Measurements from ENCODE around the gene CDH23.

The CDH23 gene

DNA sequence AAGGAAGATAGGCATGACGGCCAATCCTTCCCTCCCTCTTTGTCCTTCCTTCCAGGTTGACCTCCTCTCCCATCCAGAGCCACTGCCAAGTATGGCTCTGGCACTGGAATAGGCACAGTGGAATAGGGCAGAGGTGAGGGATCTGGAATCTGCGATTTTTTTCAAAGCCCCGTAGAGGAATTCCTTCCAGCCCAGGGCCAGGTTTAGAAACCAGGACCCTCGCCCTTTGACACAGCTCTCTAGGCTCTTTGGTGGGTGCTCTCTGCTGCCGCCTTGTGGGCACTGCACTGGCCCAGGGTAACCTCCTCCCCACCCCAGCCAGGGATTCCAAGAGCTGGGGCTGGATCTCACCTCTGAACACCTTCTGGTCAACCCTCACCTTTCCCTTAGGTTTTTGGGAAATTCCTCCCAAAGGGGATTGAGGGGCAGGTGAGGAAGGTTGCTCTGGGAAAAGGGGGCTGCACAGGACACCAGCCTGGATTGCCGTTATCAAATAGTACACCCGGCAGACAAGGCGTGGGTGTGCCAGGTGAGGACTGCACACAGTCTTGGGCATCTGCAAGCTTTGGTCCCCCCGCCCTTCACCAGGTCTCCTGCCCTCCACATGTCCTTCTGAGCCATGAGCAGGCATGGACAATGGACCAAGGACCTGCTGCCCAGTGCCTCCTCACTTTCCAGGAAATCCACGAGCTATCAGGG lies 300.1 kb downstream of the CDH23 start:
- no peak for DNase-seq

DNA sequence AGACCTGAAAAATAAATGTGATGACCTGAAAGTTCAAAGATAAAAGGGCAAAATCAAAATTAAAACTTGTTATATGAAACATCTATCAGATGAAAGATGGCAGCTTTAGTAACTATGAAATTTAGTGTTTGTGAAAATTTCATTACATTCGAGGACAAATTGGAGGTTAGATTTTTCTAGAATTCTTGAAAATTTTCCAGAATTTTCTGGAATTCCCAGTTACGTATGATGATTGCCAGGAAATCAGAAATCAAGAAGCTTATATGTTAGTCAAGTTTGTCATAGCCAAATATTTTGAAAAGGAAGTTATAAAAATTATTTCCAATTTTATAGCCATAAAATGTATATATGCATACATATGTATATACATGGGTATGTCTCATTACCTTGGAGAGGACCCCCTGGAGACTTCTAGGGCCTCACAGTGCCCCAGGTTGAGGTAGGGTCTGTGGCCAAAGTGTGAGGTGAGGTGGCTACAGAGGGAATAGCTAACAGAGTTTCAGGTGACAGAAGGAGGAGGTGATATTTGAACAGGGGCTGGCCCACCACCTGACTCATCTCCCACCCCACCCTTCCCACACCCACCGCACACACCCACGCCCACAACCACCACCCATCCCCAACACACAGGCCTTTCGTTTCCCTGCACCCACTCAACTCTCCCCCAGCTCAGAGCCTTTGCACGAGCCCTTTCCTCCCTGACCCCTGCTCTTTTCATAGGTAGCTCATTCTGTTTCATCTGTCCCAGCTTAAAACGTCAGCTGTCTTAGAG lies 301.4 kb downstream of the CDH23 start:
- no peak for DNase-seq

DNA sequence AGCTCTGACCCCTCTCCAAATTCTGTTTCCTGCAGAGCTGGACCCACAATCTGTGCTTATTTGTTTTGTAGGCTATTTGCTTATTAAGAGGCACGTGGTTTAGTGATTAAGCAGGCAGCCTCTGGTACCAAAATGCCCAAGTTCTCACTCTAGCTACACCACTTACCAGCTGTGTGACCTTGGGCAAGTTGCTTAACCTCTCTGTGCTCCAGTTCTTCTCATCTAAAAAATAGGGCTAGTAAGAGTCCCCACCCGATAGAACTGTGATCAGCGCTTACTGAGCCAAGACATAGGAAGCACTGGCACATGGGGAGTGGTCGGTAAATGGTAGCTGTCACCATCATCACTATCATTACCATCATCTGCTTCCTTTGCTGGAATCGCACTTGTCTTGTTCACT lies 302.0 kb downstream of the CDH23 start:
- no peak for DNase-seq

DNA sequence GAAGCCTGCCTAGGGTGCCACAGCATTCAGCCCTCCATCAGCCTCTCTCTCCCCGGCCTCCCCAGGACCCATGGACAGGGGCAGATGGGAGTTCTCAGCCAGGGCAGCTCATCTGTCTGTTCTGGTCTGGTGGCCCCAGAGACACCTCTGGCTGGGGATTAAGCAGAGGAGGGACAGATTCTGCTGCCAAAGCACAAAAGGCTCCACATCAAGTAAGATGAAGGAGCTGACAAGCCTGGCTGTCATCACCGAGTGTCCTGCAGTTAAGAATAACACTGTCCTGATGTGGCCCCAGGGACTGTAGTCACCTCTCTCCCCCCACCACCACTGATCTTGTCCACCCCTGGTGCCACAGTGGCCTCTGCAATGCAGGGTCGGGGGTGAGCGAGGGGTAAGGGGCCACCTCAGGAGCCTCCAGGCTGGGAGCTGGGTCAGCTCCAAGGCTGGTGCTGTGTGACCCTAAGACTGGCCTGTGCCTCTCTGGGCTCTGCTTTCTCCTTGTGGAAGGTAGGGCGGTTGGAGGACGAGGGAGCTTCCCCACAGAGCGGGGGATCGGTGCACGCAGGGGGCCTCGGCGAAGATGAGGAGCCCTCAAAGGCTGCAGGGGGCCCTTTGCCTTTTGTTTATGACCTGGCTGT lies 304.1 kb downstream of the CDH23 start:
- no peak for DNase-seq

DNA sequence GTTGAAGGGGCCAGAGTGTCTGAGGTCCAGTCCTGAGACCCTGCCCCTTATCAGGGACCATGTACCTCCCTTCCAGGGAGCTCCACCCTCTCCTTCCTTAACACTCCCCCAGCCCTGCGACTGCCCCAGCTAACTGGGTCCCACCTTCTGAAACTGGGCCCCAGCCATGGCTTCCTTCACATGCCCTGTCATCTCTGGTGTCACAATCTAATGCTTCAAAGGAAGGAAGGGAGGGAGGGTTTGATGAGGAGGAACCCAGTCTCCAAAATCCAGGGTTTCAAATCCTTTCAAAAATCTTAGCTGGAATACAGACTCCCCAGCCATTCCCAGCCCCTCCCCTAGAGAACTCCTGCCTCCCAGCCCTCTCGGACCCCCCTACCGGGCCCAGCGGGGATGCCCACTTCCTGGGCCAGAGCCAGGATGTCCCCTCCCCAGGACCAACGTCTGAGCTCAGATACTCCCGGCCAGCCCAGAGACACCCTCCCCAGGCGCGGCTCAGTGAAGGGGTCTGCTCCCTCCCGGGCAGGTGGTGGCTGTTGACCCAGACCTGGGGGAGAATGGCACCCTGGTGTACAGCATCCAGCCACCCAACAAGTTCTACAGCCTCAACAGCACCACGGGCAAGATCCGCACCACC lies 304.9 kb downstream of the CDH23 start:
- DNase-seq: no peak

DNA sequence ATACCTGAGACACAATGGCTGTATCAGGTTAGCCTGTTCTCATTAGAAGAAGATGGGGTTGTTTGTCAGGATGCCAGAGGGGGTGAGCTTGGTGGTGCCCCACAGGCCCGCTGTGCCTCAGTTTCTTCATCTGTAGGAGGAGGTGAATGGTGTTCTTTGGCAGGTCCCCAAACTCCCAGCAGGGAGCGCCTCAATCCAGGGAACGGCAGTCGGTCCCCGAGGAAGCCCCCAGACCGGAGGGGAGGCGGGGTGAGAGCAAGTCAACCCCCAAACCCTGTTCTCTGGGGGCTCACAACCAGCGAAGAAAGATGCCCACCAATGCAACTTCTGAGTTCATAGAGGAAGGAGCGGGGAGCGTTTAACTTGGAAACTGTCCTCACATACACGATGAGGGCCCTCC lies 306.9 kb downstream of the CDH23 start:
- no peak for DNase-seq

DNA sequence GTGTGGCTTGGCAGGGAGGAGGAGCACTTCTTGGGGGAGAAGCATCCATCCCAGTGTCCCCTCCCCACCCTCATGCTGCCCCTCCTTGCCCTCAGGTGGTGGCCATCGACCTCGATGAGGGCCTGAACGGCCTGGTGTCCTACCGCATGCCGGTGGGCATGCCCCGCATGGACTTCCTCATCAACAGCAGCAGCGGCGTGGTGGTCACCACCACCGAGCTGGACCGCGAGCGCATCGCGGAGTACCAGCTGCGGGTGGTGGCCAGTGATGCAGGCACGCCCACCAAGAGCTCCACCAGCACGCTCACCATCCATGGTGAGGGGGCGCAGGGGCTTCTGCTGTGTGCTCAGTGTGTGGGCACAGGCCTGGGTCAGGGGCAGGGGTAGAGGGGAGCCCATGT lies 308.1 kb downstream of the CDH23 start:
- no peak for DNase-seq

DNA sequence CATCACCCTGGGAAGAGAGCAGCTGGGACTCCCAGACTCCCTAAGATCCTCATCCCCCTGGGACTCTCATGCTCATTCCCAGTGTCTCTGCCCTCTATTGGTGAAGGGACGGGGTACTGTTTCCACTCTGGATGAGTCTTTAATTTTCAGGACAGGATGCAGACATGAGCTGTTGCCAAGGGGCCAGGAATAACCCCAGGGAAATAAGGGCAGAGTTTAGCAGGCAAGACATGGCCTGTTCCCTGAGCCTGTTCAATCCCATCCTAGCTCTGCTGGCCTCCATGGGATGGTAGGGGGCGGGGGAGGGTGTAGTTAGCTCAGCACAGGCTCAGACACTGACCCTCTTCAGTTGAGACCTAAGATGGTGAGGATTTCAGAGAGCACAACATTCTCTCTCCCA lies 308.9 kb downstream of the CDH23 start:
- no peak for DNase-seq

DNA sequence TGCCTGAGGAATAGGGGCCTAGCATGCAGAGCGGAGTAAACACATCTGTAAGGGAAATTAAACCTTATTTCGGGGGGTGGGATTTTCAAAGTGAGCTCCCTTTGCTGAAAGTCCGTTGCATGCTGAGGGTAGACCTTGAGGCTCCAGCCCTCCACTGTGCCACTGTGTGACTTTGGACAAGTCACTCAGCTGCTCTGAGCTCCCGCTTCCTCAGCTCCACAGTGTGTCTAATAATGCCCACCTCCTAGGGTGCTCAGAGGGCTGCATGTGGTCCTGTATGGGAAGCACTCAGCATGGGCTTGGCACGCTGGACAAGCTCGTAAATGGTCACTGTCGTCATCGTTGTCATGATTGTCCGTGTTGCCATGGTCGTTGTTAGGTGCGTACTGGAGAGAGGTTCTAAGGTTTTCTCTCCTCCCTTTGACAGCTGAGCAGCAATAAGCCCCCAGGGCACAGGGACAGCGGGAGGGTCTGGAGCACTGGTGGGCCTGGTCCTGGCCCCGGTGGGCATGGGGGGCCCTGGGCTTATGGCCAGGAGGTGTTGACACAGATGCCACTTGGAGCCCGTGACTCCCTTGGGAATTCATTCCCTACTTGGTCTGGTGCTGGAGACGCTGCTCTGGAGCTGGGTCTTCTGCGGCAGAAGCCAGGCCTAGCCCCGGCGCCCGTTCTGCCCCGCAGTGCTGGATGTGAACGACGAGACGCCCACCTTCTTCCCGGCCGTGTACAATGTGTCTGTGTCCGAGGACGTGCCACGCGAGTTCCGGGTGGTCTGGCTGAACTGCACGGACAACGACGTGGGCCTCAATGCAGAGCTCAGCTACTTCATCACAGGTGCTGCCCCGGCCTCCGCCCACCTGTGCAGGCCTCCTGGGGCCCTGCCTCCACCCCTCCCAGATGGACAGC lies 309.7 kb downstream of the CDH23 start:
- no peak for DNase-seq

DNA sequence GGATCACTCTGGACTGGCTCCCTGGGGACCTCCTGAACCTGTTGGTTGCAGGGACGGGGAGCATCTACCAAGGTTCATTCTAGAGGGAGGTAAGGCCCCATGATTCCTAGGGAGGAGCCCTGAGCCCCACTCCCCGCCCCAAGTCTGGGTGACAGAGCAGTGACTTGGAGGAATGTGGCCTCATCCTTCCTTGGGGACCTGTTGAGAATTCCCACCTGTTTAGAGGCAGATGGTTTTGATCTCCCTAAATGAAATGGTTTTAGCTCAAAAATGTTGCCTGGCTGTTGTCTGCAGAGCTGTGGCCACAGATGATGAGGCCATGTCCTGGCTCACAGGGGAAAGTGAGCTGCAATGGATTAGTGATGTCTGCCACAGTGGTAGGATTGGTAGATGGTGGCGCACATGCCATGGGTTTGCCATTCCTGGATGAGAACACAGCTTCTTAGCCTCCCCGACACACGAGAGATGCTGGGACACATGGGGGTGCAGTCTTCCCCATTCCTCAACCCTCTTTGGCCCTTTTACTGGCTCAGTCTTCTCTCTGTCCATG lies 310.6 kb downstream of the CDH23 start:
- no peak for DNase-seq

DNA sequence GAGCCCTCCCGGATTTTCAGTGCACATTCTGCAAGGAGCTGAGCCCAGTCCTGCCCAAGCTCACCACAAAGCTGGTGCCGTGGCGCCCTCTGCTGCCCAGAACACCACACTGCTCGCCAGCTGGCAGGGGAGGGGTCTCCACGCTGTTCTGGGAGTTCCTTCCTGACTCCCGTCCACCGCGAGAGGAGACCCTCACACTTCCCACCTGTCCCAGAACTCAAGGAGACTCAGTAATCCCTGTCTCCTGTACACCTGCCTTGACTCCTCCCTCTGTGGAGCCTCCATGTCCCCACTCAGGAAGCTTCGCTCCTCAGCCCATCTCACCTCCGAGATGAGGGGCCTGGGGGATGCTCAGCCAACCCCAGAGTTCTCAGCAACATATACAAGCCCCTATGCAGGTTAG lies 311.6 kb downstream of the CDH23 start:
- peak; percentile 32 for DNase-seq

DNA sequence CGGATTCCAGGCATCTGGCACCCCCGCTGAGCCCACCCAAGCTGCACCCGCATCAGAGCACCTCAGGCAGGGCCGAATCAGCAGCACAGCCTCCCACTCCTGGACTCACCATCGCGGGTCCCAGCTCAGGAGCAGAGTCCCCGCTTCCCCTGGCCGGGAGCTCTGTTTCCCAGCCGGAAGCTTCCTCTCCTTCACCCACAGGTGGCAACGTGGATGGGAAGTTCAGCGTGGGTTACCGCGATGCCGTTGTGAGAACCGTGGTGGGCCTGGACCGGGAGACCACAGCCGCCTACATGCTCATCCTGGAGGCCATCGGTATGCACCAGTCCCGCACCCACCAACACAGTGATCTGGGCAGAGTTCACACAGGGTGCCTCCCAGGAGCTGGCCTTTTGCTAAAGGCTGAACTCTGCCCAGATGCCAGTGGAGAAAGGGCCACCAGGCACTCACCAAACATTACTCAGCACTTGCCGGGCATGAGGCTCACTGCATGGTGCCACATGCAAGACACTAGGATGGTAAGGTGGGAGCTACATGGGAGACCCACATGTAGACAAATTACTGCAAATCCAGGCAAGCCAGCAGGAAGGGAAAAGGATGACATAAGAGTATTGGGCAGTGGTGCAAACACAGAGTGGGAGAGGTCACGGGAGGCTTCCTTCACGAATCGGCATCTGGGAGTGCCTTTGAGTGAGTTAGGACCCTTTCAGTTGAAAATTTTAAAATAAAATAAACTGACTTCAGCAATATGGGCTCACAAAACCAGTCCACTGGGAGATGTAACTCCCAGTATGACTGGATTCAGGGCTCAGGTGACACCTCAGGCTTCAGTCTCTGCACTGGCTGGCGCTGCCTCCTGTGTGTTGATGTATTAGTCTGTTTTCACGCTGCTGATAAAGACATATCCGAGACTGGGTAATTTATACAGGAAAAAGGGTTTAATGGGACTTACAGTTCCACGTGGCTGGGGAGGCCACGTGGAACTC lies 312.5 kb downstream of the CDH23 start:
- DNase-seq: no peak

DNA sequence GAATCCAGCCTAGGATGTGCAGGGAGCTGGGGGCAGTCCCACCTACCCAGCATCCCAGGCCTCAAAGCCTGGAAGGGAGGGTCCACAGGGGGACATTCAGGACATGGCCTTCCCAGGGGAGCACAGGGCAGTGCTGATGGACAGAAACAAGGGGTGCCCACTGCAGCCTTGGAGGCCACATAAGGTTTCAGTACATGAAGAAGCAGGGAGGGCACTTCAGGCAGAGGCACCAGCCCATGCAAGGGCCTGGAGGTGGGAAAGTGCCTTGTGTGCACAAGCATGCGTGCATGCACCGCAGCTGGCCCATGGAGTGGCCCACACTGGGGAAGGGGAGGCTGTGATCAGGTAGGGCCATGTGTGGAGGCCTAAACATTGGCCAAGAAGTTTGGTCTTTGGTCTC lies 313.8 kb downstream of the CDH23 start:
- no peak for DNase-seq

DNA sequence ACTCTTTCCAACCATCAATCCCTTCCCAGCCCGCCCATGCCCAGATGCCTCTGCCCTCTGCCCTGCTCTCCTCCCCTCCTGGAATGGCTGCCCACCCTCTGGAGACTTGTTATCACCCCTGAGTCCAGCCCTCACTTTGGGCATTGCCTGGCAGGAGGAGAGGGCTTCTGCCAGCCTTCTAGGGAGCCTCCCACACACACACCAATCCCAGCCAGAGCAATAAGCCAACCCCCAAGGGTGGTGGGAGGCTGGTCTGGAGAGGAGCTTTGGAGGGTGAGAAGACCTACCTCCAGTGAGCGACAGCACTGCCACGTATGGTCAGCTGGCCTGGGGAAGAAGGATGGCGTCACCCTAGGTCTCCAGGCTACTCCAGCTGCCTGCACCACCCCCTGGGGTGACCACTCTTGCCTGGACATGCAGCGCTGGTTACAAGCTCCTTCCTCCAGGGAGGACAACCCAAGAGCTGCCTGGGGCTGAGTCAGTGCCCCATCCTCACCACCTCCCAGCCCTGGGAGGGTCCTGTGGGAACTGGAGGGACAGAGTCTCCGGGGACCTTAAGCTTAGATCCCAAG lies 314.4 kb downstream of the CDH23 start:
- no peak for DNase-seq

DNA sequence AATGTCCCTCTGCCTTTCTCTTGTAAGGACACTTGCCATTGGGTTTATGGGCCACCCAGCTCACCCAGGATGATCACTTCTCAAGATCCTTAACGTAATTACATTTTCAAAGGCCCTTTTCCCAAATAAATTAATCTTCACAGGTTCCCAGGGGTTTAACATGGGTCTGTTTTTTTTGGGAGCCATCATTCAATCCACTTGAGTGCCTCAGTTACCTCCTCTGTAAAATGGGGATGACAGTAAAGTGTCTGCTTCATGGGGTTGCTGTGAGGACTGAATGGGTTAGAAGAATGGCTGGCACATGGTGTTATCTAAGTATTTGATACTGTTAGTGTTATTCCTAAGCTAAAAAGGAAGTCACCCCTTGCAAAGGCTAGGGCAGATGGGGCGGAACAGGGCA lies 315.4 kb downstream of the CDH23 start:
- no peak for DNase-seq

DNA sequence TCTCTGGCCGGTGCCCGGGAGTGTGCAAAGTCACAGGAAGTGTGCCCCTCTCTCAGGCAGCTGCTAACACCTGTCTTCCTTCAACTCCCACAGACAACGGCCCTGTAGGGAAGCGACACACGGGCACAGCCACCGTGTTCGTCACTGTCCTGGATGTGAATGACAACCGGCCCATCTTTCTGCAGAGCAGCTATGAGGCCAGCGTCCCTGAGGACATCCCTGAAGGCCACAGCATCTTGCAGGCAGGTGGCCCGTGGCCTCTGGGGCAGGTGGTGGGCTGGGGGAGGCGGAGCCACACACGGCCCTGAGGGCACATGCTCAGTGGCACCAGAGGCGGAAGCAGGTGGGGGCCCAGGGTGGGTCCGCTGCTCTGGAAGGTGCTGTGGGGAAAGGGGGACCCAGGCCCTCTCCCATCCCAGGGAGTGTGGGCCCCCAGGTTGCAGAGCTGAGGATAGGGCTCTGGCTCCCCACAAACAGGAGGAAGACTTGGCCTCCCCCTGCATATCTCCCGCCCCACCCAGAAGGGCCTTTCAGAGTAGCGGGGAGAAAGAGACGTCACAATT lies 315.9 kb downstream of the CDH23 start:
- no peak for DNase-seq

DNA sequence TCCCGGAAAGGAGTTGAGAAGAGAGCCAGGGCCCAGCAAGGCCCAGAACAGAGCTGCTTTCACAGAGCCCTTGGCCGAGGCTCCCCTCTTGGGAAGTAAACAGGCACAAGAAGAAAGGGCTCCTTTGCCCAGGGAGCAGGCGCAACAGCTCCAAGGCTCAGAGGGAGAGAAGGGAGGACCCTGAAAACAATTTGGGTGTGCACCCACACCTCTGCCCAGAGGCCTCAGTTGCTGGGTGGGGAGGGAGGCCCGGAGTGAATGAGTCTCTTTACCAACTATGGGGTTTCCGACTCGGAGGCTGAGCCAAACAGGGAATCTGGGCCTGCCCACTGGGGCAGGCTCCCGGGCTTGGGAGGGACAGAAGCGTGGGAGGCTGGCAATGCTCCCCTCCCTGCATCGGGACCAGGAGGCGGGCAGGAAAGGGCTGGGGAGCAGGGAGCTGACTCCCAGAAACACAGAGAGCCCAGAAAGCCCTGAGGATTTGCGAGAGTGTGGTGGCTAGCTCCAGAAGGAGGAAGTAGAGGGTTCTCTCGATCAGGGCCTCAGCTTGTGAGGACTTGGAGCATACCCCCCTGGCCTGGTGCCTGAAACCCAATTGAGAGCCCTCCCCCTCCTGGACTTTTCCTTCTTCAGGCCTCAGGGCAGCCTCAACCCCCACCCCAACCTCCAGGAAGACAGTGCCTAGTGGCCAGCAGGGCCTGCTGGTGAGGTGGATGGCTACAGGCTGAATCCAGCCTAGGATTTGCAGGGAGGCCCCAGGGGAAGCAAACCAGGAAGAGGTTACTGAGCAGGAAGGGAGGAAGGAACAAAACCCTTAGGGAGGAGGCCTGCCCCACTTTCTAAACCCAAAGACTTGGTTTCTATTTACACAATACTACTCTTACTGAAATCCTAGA lies 316.7 kb downstream of the CDH23 start:
- no peak for DNase-seq

DNA sequence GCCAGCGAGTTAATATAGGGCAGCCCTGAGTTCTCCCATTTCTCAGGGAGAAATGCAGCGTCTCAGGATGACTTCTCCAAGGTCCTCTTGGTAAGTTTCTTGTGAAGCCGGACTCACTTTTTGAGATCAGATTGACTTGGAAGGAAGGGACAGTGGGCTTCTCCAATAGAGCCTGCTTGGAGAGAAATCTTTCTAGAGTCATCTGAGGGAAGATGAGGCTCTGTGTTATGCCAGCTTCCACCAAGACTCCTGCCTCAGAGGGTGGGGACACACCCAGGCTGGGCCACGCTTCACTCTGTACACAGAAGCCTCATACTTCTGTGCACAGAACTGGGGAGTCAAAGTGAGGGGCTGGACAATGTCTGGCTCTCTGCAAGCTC lies 317.3 kb downstream of the CDH23 start:
- DNase-seq: no peak

DNA sequence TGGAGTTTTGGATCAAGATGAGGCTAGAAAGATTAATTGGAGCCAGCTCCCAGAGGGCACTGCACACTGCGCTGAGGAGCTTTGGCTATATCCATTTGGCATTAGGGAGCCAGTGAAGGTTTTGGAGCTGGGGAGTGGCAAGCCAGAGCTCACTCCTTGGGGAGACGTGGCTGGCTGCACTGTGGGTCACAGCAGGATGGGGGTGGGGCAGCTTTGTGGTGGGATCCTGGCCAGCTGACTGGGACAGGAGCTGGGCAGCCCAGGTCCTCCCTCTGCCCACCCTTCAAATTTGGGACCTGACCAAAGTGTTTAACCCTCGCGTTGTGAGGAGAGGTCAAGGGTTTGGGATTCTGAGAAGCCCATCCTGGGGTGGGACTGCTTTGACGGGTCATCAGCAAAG lies 317.9 kb downstream of the CDH23 start:
- no peak for DNase-seq

Data from NCI-H2227 treated with DMSO at 0.1 percent for 48 hours (cell line).